Endothelial cell of umbilical vein (primary cell): ENCODE measurements around the gene PRTN3. TPM values are rescaled to one million over a fixed set of nuclear protein-coding genes. Genes with fewer than 3 reads are reported as not detected.

Experiments used
- BruUV-seq: library from RNA; stranded (reverse); fragments of 400-500 nt; replicated peaks from 2 replicates; lab custom pipeline; 2021; lab: Mats Ljungman, UMichigan
- CTCF ChIA-PET: fragments of 300-600, 350-600 bp; sonication (Branson Sonifier 250); formaldehyde crosslinking; loops from one replicate; lab custom pipeline; 2021; ENCODE audit warnings: antibody characterized with exemption, inconsistent platforms; lab: Charles Lee
- POLR2A ChIA-PET: fragments of 300-600, 350-600 bp; sonication (Branson Sonifier 250); formaldehyde crosslinking; loops from one replicate; lab custom pipeline; 2021; ENCODE audit warnings: antibody characterized with exemption, inconsistent platforms; lab: Charles Lee
- DNase-seq: peaks from one replicate; pipeline ENCODE4 v3.0.0-alpha.2; 2011; ENCODE audit warnings: low read depth, low spot score
- FAIRE-seq: peaks from 2 replicates; lab custom pipeline; 2011; peaks lifted over from hg19 to GRCh38; lab: Jason Lieb, UNC
- H2AFZ ChIP-seq: 2 replicates; pipeline ENCODE4 v1.6.0; 2012; ENCODE audit warnings: low read depth, low read length, control low read depth, inconsistent platforms
- H3K27ac ChIP-seq: 2 replicates; pipeline ENCODE4 v1.5.1; 2011; ENCODE audit warnings: low read depth, mild to moderate bottlenecking, control low read depth, low read length, moderate library complexity; ENCODE audit not compliant: insufficient read depth
- H3K27me3 ChIP-seq, 2 experiments: 2 replicates each; pipeline versions ENCODE4 v1.6.0 to v1.6.1; 2011; ENCODE audit warnings: low read length in 2 of 2, mixed read lengths in 1 of 2; ENCODE audit not compliant: control insufficient read depth in 2 of 2, insufficient read depth in 2 of 2
- H3K36me3 ChIP-seq, 2 experiments: 2 replicates in 1 of 2; 3 replicates in 1 of 2; pipeline ENCODE4 v1.5.1; 2011; ENCODE audit warnings: low read length in 2 of 2, mild to moderate bottlenecking in 1 of 2, moderate library complexity in 1 of 2; ENCODE audit not compliant: control insufficient read depth in 2 of 2, insufficient read depth in 2 of 2; ENCODE audit errors: extremely low read depth in 1 of 2
- H3K4me1 ChIP-seq: 3 replicates; pipeline ENCODE4 v1.5.1; 2011; ENCODE audit warnings: mild to moderate bottlenecking, low read length; ENCODE audit not compliant: control insufficient read depth, insufficient read depth; ENCODE audit errors: extremely low read depth
- H3K4me2 ChIP-seq: 2 replicates; pipeline ENCODE4 v1.6.1; 2011; ENCODE audit warnings: low read length, control low read depth, mixed read lengths; ENCODE audit not compliant: insufficient read depth
- H3K4me3 ChIP-seq, 3 experiments: fragments of 200-600 bp in 1 of 3; sonication (generic), shearing (Covaris generic) in 1 of 3; replicated peaks in 1 of 3; 2 replicates each; pipeline ENCODE4 v1.5.1; 2011 to 2016; ENCODE audit warnings: control low read depth in 3 of 3, low read length in 3 of 3, mild to moderate bottlenecking in 2 of 3, inconsistent platforms in 1 of 3, low read depth in 1 of 3, moderate library complexity in 1 of 3; ENCODE audit not compliant: insufficient read depth in 1 of 3
- H3K79me2 ChIP-seq: 2 replicates; pipeline ENCODE4 v1.6.0; 2012; ENCODE audit warnings: low read length, inconsistent platforms; ENCODE audit not compliant: control insufficient read depth, insufficient read depth
- H3K9ac ChIP-seq: replicated peaks from 2 replicates; pipeline ENCODE3; 2011; ENCODE audit warnings: low read length, control low read depth; ENCODE audit not compliant: insufficient read depth; ENCODE audit errors: extremely low read depth
- H3K9me1 ChIP-seq: replicated peaks from 3 replicates; pipeline ENCODE4 v1.6.0; 2011; ENCODE audit warnings: mild to moderate bottlenecking, low read length; ENCODE audit not compliant: control insufficient read depth, insufficient read depth; ENCODE audit errors: extremely low read depth
- H3K9me3 ChIP-seq: replicated peaks from 2 replicates; pipeline ENCODE4 v1.5.1; 2012; ENCODE audit warnings: low read length, inconsistent platforms; ENCODE audit not compliant: control insufficient read depth, insufficient read depth
- H4K20me1 ChIP-seq: replicated peaks from 2 replicates; pipeline ENCODE3; 2011; ENCODE audit warnings: mild to moderate bottlenecking, low read length; ENCODE audit not compliant: control insufficient read depth, insufficient read depth; ENCODE audit errors: extremely low read depth
- CTCF ChIP-seq, 2 donors: IDR thresholded peaks; 1 replicate in 1 of 2; 2 replicates in 1 of 2; pipeline ENCODE4 v1.5.1; 2011; ENCODE audit warnings: low read length in 2 of 2, mild to moderate bottlenecking in 2 of 2, moderate library complexity in 2 of 2, control low read depth in 1 of 2, inconsistent platforms in 1 of 2, low read depth in 1 of 2; ENCODE audit not compliant: insufficient read depth in 1 of 2; ENCODE audit errors: extremely low read depth in 1 of 2
- EZH2 ChIP-seq: IDR thresholded peaks from 2 replicates; pipeline ENCODE4 v1.6.1; 2012; ENCODE audit warnings: borderline replicate concordance, low read depth, mild to moderate bottlenecking, moderate library complexity, low read length, inconsistent platforms; ENCODE audit not compliant: severe bottlenecking
- FOS ChIP-seq: IDR thresholded peaks from 2 replicates; pipeline ENCODE4 v1.6.1; 2011; ENCODE audit warnings: mild to moderate bottlenecking, low read length, moderate library complexity, borderline replicate concordance; ENCODE audit not compliant: insufficient read depth
- GATA2 ChIP-seq: IDR thresholded peaks from 2 replicates; pipeline ENCODE4 v1.7.0; 2011; ENCODE audit warnings: low read depth, mild to moderate bottlenecking, moderate library complexity, mixed read lengths, low read length; ENCODE audit not compliant: insufficient read length, insufficient read depth
- JUN ChIP-seq: IDR thresholded peaks from 2 replicates; pipeline ENCODE4 v1.6.1; 2011; ENCODE audit warnings: borderline replicate concordance, low read depth; ENCODE audit not compliant: insufficient read length, insufficient read depth
- MAX ChIP-seq: IDR thresholded peaks from 2 replicates; pipeline ENCODE4 v1.6.1; 2011; ENCODE audit not compliant: insufficient read depth, insufficient read length
- MYC ChIP-seq: IDR thresholded peaks from one replicate; pipeline ENCODE4 v1.6.1; 2011; ENCODE audit warnings: mild to moderate bottlenecking, low read depth, low read length
- POLR2A ChIP-seq: IDR thresholded peaks from 2 replicates; pipeline ENCODE4 v1.6.1; 2012; ENCODE audit warnings: low read depth, mild to moderate bottlenecking, control low read depth, low read length
- POLR2AphosphoS5 ChIP-seq: IDR thresholded peaks from 2 replicates; pipeline ENCODE4 v1.6.1; 2012; ENCODE audit warnings: low read depth, mild to moderate bottlenecking, control low read depth, low read length, moderate library complexity; ENCODE audit not compliant: insufficient read depth
- dilution Hi-C: fragments of 300-500 bp; cut with MboI; formaldehyde crosslinking; loops from one replicate; pipeline ENCODE4 v1.15.0; 2019; ENCODE audit warnings: low sequenced_read_pairs; ENCODE audit not compliant: extremely low pct_ligation_motif_present
- intact Hi-C: fragments of 100-400 bp; cut with micrococcal nuclease; formaldehyde crosslinking; loops from one replicate; pipeline ENCODE4 v1.10.0; 2022
- polyA plus RNA-seq, 4 experiments: library from polyadenylated mRNA; depleted of rRNA in 3 of 4; stranded (reverse) in 3 of 4; unstranded in 1 of 4; fragments of >200 nt; gene quantifications; 2 replicates each; pipeline versions ENCODE4 v1.2.1 to v1.2.3, GENCODE V29; 2011 to 2012; ENCODE audit warnings: missing spikeins in 1 of 4
- total RNA-seq: library from RNA; stranded (reverse); gene quantifications from 2 replicates; pipeline ENCODE4 v1.2.3, GENCODE V29; 2021

PRTN3 gene
- total and polyA plus RNA-seq, 2 donors (not counting 3 experiments of a cell fraction or from before 2014, with no cell fraction given), result not detected

DNA sequence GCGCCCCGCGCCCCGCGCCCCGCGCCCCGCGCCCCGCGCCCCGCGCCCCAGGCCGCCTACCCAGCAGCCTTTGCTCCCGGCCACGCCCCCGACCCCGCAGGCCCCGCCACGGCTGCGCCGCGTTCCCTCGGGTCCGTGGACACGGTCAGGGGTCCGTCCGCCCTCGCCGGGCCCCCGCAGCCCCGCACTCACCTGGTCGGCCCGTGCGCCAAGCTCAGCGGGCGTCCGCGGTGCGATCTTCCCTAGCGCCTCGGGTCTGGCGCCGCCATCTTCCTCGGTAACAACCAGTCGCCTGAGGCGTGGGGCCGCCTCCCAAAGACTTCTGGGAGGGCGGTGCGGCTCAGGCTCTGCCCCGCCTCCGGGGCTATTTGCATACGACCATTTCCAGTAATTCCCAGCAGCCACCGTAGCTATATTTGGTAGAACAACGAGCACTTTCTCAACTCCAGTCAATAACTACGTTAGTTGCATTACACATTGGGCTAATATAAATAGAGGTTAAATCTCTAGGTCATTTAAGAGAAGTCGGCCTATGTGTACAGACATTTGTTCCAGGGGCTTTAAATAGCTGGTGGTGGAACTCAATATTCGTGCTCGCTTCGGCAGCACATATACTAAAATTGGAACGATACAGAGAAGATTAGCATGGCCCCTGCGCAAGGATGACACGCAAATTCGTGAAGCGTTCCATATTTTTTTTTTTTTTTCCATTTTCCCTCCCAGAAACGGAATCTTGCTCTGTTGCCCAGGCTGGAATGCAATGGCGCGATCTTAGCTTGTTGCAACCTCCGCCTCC is 52.3 kb downstream of the PRTN3 start, which contains the start of the genes MED16 and RNU6-9:
TSS of gene MED16 (minus strand) at position 294 of the 796 bp plus-strand sequence. CDS start 2,056 bp downstream, outside the sequence.
TSS of gene RNU6-9 (plus strand) at position 591 of the 796 bp plus-strand sequence.
- BruUV-seq, result TSS peak; percentile 100
- peak; percentile 90 for FAIRE-seq
- Histone ChIP-seq H3K27ac (peak within 1 kb of the TSS; percentile 64), H3K36me3 (peaks cover 2 to 17% of the 10 kb centered on the region in 2 experiments), H3K4me2 (peak within 1 kb of the TSS; percentile 41), H3K9me3 (no peaks in the 10 kb centered on the region), H3K9me1 (no peaks in the 10 kb centered on the region), H3K79me2 (peaks cover 5% of the 10 kb centered on the region), H4K20me1 (no peaks in the 10 kb centered on the region), H3K27me3 (no peaks in the 10 kb centered on the region), H3K4me3 (peak within 1 kb of the TSS; percentile 54 to 91 (median 66)), H3K4me1 (no peaks in the 10 kb centered on the region), H2AFZ (peak within 1 kb of the TSS; percentile 78), H3K9ac (peak within 1 kb of the TSS; percentile 59)
- DNase-seq, result peak; percentile 95
- ChIA-PET CTCF (interaction anchor here (1.0 to 1.6 kb wide), 4 partner anchors 9 to 30 kb away, joined by 3 to 7 read pairs (median 4); no protein-coding TSS in a partner anchor), POLR2A (interaction anchor here (0.6 to 0.9 kb wide), 2 partner anchors 241 to 376 kb away, joined by 4 to 5 read pairs; partner anchors contain the start of gene CIRBP)
- intact Hi-C loops (loop anchor here (2.0 kb wide), 1 partner anchor 20 kb away; the partner anchor contains the start of gene R3HDM4), dilution Hi-C loops (no loop called here)
- TF ChIP-seq JUN, result no peak
- TF ChIP-seq FOS, result no peak
- peak; percentile 46 for TF ChIP-seq POLR2A
- TF ChIP-seq MYC, result no peak
- TF ChIP-seq MAX, result no peak
- TF ChIP-seq POLR2AphosphoS5, result peak; percentile 70
- TF ChIP-seq CTCF (IDR thresholded peaks at IDR 0.05; ENCODE audit: extremely low read depth in 1 of 2, insufficient read depth in 1 of 2, low read depth in 1 of 2, low read length in 2 of 2), result no peak
- TF ChIP-seq EZH2, result no peak
- TF ChIP-seq GATA2, result no peak
